ENCODE results near the gene ARF5. TPM values are rescaled to one million over a fixed set of nuclear protein-coding genes. Genes with fewer than 3 reads are reported as not detected.
"Not testable (repeated sequence)": the region's sequence is repeated elsewhere in the genome, so short reads cannot be mapped to it uniquely, and the experiment has no call there.

ARF5 gene
- total RNA-seq, 3 donors from 2014 or later: 134 to 154 (median 149) TPM

GRCh38 chr7:127550247-127550646 lies 38.0 kb upstream of the ARF5 start:
- H3K36me3 ChIP-seq: no peaks in the 10 kb centered on the region
- H3K27me3 ChIP-seq: no peaks in the 10 kb centered on the region
- peaks cover 4 to 18% of the 10 kb centered on the region in 2 donors for H3K9me3 ChIP-seq
- no peak overlapping the region for H3K4me3 ChIP-seq
- no peak overlapping the region for H3K27ac ChIP-seq
- no peaks in the 10 kb centered on the region for H3K4me1 ChIP-seq
- TF ChIP-seq CTCF (IDR thresholded peaks at IDR 0.05): no peak
- no peak for DNase-seq (ENCODE audit: low spot score in 2 of 2)
- intact Hi-C loops (cut with DNase I; ENCODE audit: low total_unique reads): no loop called here

- intact Hi-C loops (cut with DNase I; ENCODE audit: low total_unique reads): no loop called here
- no peak overlapping the region for H3K27ac ChIP-seq
- no peaks in the 10 kb centered on the region for H3K27me3 ChIP-seq
- H3K4me3 ChIP-seq: no peak overlapping the region
- H3K9me3 ChIP-seq: peaks cover 0 to under 1% of the 10 kb centered on the region in 2 donors
- H3K4me1 ChIP-seq: no peaks in the 10 kb centered on the region
- TF ChIP-seq POLR2A (IDR thresholded peaks at IDR 0.05) (no peak), POLR2AphosphoS5 (IDR thresholded peaks at IDR 0.05) (no peak), CTCF (IDR thresholded peaks at IDR 0.05) (no peak)
- no peaks in the 10 kb centered on the region for H3K36me3 ChIP-seq
- no peak for DNase-seq (ENCODE audit: low spot score in 2 of 2)
Measured at GRCh38 chr7:127551941-127552340, 36.3 kb upstream of the ARF5 start.

- TF ChIP-seq CTCF (IDR thresholded peaks at IDR 0.05) (no peak), POLR2A (IDR thresholded peaks at IDR 0.05) (no peak), POLR2AphosphoS5 (IDR thresholded peaks at IDR 0.05) (no peak)
- DNase-seq (ENCODE audit: low spot score in 2 of 2): no peak
- H3K27ac ChIP-seq: no peak overlapping the region
- no peaks in the 10 kb centered on the region for H3K36me3 ChIP-seq
- H3K4me3 ChIP-seq: no peak overlapping the region
- H3K27me3 ChIP-seq: no peaks in the 10 kb centered on the region
- intact Hi-C loops (cut with DNase I; ENCODE audit: low total_unique reads): no loop called here
- H3K9me3 ChIP-seq: no peaks in the 10 kb centered on the region
- H3K4me1 ChIP-seq: no peaks in the 10 kb centered on the region
Measured at GRCh38 chr7:127556404-127556803, 31.8 kb upstream of the ARF5 start.

GRCh38 chr7:127557803-127558202 lies 30.4 kb upstream of the ARF5 start:
- H3K36me3 ChIP-seq: no peaks in the 10 kb centered on the region
- H3K9me3 ChIP-seq: peaks cover 0 to 3% of the 10 kb centered on the region in 2 donors
- H3K27ac ChIP-seq: no peak overlapping the region
- DNase-seq (ENCODE audit: low spot score in 2 of 2): no peak
- no peak for TF ChIP-seq CTCF (IDR thresholded peaks at IDR 0.05)
- no peak for TF ChIP-seq POLR2AphosphoS5 (IDR thresholded peaks at IDR 0.05)
- no peak for TF ChIP-seq POLR2A (IDR thresholded peaks at IDR 0.05)
- H3K4me3 ChIP-seq: no peak overlapping the region
- intact Hi-C loops (cut with DNase I; ENCODE audit: low total_unique reads): no loop called here
- no peaks in the 10 kb centered on the region for H3K4me1 ChIP-seq
- H3K27me3 ChIP-seq: no peaks in the 10 kb centered on the region

GRCh38 chr7:127566242-127566641 lies 22.0 kb upstream of the ARF5 start:
- intact Hi-C loops (cut with DNase I; ENCODE audit: low total_unique reads): no loop called here
- Histone ChIP-seq H3K27me3 (no peaks in the 10 kb centered on the region), H3K4me3 (no peak overlapping the region), H3K4me1 (no peaks in the 10 kb centered on the region), H3K9me3 (peaks cover 0 to 12% of the 10 kb centered on the region in 2 donors), H3K27ac (no peak overlapping the region), H3K36me3 (no peaks in the 10 kb centered on the region)
- TF ChIP-seq POLR2A (IDR thresholded peaks at IDR 0.05): no peak
- no peak for TF ChIP-seq POLR2AphosphoS5 (IDR thresholded peaks at IDR 0.05)
- TF ChIP-seq CTCF (IDR thresholded peaks at IDR 0.05): no peak
- no peak for DNase-seq (ENCODE audit: low spot score in 2 of 2)

- H3K9me3 ChIP-seq; H3K27ac ChIP-seq; intact Hi-C loops (cut with DNase I; ENCODE audit: low total_unique reads); DNase-seq (ENCODE audit: low spot score in 2 of 2); H3K36me3 ChIP-seq; H3K4me3 ChIP-seq; H3K4me1 ChIP-seq; H3K27me3 ChIP-seq: not testable (repeated sequence)
Measured at GRCh38 chr7:127568034-127568433, 20.2 kb upstream of the ARF5 start.
